Measurements from ENCODE around the gene SNX9. TPM values are rescaled to one million over a fixed set of nuclear protein-coding genes. Genes with fewer than 3 reads are reported as not detected.
"Not testable (repeated sequence)": the region's sequence is repeated elsewhere in the genome, so short reads cannot be mapped to it uniquely, and the experiment has no call there.

The SNX9 gene
- total RNA-seq, 1 experiment from 2014 or later, result 37.8 TPM

DNA sequence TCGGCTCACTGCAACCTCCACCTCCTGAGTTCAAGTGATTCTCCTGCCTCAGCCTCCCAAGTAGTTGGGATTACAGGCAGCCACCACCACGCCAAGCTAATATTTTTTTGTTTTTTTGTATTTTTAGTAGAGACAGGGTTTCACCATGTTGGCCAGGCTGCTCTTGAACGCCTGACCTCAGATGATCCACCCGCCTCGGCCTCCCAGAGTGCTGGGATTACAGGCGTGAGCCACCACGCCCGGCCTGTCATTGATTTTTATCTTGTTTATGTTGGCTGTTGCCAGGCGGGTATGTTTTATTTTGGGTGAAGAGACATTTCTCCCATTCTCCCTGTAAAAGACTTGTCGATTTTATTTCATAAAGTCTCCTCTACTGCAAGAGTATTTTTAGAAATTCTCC, 32.8 kb downstream of the SNX9 start:
- DNase-seq (ENCODE audit: low read depth), result peak; percentile 30

DNA sequence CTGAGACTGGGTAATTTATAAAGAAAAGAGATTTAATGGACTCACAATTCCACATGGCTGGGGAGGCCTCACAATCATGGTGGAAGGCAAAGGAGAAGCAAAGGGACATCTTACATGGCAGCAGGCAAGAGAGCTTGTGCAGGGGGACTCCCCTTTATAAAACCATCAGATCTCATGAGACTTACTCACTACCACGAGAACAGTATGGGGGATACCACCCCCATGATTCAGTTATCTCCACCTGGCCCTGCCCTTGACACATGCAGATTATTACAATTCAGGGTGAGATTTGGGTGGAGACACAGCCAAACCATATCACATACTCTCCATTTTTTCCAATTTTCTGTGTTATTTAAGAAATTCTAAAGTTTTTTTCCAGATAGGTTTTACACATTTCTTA, 35.6 kb downstream of the SNX9 start:
- DNase-seq (ENCODE audit: low read depth), result not testable (repeated sequence)

DNA sequence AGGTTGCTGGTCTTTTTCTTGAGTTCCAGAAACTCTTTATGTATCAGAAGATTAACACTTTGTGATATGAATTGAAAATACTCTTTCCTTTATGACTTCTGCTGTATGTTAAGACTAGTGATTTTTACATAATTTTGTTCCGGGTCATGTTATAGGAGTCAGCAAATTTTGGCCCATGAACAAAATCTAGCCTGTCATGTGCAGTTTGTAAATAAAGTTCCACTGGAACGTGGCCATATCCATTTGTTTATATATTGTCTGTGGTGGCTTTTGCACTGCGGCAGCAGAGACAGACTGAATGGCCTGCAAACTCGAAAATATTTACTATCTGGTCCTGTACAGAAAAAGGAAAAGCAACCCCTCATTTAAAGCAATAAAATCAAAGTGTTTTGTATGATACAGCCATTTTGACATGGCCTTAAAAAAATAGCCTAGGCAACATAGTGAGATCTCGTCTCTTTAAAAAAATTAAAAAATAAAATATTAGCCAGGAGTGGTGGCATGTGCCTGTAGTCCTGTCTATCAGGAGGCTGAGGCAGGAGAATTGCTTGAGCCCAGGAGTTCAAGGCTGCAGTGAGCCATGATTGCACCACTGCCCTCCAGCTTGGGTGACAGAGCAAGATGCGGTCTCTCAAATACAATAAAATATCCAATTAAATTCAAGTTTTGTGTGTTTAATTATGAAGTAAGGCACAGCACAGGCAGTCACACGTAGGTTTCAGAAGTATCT, 36.9 kb downstream of the SNX9 start:
- DNase-seq (ENCODE audit: low read depth), result peak; percentile 55

DNA sequence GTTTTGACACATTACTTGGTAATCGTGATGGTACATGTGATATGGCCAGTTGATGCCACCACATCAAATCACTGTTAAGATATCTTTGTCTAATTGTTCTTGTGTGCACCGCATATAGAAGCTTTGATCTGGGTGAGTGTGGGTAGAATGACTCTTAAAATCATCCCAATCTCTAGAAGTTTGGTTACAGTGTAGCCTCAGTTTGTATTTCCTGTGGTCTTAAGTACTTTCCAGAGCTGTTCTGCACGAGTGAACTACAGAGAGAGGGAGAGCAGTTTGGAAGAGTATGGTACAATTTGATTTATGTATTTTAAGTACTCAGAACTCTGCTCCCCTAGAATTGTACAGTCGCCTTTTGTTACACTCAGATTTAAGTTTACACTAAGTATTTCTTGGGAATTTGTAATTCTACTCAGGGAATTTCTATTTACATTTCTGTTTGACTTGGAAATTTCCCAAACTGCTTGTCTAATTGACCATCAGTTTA, 37.5 kb downstream of the SNX9 start:
- peak; percentile 38 for DNase-seq (ENCODE audit: low read depth)

DNA sequence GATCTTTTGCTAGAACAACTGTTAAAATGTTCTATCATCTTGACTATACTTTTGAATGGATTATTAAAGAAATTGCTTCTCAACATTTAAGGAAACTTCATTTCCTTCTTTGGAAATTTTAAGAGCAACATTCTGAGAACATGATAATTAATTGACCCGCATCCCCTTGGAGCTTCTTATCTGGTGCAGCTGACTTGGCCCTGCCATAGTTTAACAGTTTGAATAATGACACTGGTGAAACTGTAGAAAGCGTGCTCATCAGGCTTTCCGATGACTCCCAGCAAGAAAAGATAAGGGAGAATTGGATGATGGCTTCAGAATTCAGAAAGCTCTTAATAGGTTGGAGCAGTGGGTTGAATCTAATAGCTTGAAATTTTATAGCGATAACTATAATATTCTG, 38.1 kb downstream of the SNX9 start:
- no peak for DNase-seq (ENCODE audit: low read depth)

DNA sequence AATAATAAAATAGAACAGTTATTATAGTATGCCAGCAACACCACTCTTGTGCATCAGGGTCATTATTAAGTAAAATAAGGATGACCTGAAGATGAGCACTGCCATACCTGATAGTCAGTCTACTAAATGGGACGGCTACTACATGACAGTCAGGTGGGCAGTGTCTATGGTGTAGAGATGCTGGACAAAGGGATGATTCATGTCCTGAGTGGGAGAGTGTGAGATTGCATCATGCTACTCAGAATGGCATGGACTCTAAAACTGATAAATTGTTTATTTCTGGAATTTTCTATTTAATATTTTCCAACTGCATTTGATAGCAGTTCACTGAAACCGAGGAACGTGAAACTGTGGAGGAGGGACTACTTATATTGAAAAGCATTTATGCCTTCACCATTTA, 38.8 kb downstream of the SNX9 start:
- DNase-seq (ENCODE audit: low read depth), result peak; percentile 50

DNA sequence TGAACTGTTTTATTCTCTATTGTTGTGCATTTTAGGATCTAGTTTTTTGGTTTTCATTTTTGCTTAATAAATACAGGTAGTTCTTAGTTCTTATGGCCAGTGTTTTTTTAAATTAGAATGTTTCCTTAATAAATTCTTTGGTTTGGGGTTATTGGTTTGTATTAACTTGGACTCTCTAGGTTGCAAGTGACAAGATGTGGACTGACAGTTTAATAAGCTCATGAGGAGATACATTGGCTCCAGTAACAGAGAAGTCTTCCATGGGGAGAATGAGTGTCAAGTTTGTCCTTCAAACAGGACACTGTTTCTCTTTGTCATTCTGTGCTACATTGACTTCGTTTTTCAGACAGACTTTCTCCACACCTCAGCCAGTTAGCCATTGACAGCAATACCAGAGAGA, 39.7 kb downstream of the SNX9 start:
- no peak for DNase-seq (ENCODE audit: low read depth)

DNA sequence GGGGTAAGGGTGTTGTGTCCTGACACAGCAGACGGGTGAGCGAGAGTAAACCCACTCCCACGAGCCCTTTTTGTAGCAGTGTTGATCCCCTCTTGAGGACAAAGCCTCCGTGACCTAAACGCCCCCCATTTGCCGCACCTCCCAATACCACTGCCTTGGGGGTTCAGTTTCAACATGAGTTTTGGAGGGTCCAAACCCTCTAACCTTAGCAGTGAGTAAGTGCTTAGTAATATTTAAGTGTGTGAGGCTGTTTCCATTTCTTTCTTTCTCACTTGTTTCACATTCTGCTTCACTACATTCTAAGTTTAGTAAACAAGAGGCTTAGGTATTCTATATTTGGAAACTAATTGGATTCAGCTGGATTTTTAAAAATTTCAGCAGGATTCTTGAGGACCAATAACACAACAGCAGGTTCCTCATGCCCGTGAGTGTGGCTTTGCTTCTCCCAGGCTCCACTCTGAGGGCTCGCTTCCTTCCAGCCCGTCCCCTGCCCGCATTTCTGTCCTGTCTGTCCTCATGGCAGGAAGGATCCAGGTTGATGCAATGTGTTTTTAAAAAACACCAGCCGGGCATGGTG, 41.2 kb downstream of the SNX9 start:
- no peak for DNase-seq (ENCODE audit: low read depth)

DNA sequence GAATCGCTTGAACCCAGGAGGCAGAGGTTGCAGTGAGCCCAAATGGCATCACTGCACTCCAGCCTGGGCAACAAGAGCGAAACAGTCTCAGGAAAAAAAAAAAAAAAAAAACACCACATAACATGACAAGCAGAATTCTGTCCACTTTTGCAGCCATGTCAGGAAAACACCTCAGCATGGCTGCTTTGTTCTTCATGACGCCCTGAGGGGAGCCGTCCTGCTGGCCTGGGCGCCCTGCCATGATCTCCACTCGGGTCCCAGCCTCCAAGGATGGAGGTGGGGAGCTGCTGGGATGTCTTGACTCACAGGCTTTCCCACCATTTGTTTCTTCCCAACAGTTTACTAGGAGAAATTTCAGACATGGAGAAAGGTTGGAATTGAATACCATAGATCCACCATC, 42.2 kb downstream of the SNX9 start:
- peak; percentile 74 for DNase-seq (ENCODE audit: low read depth)

DNA sequence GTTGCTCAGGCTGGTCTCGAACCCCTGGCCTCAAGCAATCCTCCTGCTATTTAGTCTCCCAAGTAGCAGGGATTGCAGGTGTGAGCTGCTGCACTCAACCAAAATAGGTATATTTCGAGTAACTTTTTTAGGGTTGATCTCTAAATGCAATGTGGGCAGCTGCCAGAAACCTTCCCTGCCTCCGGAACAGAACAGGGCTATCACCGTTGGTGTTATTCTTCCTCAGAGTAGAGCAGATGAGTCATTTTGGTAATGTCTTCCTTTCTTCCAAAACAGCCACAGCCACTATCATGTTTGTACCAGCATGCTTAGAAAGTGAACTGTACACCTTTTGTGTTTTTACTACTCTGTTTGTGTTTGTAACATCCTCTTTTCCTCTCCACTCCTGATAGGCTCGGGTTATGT, 44.1 kb downstream of the SNX9 start:
- peak; percentile 69 for DNase-seq (ENCODE audit: low read depth)

DNA sequence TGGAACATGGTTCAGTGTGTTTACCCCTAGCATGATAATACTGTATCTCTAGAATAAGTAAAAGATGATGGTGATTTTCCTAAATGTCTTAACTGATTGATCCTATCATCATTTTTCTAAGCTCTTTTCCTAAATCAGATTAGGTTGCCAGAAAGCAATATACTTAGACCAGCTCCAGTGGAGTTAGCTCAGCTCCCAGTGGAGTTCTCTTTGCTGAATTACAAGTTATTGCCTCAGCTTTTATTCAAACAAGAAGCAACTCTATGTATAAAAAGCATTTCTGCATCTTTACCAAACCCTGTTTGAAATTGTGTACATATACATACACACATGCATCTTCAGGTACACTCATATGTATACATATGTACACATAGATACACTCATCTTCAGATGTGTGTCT, 44.9 kb downstream of the SNX9 start:
- no peak for DNase-seq (ENCODE audit: low read depth)

DNA sequence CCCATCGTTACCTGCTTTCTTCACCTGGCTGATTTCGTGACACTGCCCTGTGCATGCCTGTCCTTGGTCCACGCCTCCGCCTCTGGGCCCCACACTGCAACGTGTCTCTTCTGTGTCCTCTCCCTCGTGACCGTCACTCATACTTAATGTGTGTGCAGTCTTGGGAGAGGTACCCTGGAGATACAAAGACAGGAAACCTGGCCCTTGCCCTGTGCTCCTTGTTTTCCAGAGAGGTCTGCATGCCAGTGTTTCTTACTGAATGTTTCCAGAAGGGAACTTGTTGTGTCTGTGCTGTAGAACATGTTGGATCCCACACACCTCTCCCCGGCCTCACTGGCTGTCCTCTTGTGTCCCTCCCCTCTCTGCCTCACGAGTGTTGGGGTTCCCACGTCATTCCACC, 45.8 kb downstream of the SNX9 start:
- DNase-seq (ENCODE audit: low read depth), result no peak

DNA sequence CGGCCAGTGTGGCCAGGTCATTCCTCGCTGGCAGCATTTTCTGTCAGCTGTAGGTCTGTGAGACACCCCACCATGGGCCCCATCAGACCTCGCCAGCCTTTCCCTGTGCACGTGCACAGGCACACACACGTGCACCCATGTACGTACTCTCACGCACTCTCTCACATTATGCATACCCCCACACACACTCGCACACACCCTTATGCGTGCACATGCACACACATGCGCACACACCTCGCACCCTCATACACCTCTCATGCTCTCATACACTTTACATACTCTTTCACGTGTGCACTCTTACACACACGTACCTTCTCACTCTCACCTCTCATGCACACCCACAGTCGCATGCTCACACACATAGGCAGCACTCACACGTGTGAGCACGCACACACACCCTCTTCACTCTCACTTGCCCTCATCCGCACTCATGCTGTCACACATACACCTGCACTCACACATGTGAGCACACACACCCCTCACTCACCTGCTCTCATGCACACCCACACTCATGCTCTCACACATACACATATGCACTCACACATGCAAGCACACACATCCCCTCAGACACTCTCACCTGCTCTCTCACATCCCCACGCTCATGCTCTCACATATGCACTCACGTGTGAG, 46.7 kb downstream of the SNX9 start:
- no peak for DNase-seq (ENCODE audit: low read depth)

DNA sequence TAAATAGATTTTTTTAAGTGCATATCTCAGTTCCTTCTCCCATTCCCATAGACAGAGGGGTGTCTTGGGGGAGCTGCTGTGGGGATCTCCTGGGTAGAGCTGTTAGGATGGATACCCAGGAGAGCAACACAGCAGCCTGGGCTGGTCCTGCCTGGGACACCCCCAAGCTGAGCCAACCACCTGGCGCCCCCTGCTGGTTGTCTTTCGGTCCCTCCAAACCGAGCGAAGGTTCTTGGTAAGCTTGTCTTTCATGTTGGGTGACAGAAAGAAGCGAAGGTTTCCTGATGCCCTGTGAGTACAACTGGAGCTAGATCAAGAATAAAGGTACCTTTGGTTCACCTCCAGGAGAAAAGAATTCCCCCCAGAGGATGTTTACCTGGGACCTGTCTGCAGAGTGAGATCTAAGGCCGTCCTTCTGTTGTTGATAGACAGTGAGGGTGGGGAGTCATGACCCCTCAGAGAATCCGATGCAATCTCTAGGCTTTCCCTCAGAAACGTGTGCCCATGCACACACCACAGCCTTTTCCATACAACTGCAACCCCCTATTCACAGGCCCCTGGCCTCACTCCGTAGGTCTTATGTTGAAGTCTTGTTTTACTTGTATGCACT, 50.8 kb downstream of the SNX9 start:
- peak; percentile 73 for DNase-seq (ENCODE audit: low read depth)

DNA sequence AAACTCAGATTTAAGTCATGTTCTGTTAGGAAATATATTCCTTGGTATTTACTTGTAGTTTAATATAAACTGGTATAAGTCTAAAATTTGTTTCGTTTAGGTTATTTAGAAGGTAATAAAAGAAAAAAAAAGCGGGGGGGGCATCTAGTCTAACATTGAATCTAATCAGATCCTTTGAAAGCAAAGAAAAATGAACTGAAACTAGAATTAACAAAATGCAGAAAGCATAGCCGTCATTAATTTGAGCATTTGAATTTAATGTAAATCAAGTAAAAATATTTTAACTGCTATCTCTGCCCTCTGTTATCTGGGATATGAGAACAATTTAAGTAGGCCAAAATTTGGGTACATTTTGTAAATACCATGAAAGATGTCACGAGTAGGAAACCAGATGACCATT, 54.1 kb downstream of the SNX9 start:
- DNase-seq (ENCODE audit: low read depth), result no peak

DNA sequence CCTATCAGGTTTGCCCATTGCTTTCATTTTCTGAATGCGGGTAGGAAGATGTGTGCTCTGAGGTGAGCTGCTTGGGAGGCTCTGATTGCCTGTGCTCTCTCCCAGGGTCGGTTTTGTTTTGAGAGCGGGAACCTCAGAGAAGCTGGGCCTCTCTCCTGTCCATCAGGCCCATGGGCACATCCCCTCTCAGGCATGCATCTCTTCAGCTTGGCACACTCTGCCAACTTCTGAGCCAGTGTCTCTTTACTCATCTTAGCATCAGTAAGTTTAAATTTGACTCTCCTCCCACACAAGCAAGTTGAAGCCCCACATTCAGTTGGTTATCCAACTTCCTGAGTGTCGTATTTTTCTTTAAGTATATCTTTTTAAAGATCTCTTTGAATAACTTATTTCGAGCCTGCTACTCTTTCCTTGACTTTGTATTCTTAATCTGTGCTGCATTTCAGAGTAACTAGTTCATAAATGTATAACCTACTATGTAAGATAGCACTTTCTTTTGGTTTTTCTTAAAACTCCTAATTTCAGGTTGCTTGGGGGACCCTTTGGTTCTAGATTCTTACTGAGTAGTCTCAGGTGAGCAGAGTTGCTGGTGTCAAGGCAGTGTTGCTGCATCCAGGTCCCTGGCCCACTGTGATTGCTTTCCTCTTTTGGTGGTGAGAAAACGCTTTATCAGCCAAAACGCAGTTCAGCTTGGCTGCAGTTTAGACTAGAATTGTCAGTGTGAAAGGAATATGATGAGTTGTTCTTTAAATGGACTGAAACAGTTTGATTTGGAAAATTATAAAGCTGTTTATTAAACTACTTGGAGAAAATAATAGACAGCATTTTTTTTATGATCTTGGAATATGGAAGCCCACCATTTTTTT, 54.8 kb downstream of the SNX9 start:
- DNase-seq (ENCODE audit: low read depth), result no peak

DNA sequence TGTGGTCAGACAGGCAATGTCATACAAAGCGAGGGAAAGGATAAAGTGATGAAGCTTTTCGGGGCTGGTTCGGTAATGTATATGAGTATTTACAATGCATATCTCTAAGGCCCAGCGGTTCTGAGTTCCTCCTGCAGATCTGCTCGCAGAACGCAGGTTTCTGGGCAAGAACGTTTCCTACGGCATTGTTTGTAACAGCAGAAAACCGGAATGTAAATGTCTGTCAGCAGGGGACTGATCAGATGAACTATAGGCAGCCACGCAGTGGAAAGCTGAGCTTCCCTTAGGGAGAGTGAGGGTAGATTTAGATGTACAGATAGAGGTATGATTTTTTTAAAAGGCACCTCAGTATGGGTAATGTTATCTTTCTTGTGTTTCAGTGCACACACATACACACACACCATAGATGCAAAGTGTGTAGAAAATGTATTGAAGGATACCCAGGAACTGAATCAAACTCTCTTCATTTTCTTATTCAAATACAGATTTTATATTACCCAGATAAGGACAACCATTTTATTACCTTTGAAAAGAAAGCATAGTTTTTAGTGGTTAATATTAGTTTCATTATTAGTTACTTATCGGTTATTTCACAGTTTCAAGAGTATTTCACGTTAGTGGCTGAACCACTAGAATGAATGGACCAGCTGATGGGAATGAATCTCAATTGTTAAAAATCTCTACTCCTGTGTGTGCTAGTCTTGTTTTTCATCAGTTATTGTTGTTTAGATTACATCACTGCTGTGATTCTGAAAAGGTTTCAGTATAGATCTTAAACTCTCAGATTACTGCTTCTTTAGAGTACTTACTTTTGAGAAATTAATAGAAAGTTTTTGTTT, 56.2 kb downstream of the SNX9 start:
- no peak for DNase-seq (ENCODE audit: low read depth)

DNA sequence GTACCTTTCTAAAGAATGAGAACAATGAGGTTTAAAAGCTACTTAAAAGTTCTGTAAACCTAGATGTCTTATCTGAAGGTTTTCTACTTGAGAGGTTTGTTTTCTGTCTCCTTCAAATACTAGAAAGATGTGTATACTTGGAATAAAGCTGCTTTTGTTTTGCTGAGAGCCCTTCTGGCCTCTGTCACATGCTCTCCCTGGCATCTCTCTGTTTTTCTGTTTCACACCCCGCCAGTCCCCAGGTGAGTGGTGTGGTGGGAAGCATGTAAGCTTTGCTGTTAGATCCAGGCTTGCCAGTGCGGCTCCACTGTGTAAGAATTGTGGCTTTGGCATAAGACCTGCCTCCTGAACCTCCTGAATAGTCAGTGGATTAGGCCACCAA, 56.8 kb downstream of the SNX9 start:
- DNase-seq (ENCODE audit: low read depth), result no peak

DNA sequence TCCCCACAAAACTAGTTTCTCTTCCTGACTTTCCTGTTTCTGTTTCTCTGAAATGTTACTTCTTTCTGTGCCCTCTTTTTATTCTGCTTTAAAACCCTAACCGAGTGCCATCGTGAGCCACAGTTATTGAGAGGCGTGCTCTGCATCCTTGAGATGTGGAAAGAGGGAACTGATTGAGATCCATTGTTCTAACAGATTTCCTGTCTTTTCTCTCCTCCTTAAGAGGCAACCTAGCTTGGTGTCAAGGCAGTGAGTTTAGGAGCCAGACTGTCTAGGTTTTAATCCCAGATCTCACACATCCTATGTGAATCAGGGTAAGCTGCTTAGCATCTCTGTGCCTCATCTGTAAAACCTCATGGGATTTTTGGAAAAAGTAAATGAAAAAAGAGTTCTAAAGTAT, 57.5 kb downstream of the SNX9 start:
- DNase-seq (ENCODE audit: low read depth), result no peak

DNA sequence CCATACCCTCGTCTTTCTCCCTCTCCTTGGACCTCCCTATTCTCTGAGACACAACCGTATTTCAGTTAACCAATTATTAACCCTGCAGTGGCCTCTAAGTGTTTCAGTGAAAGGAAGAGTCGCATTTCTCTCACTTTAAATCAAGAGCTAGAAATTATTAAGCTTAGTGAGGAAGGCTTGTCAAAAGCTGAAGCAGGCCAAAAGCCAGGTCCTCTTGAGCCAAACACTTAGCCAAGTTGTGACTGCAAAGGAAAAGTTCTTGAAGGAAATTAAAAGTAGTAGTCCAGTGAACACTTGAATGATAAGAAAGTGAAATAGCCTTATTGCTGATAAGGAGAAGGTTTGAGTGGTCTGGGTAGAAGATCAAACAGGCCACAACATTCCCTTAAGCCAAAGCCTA, 58.3 kb downstream of the SNX9 start:
- DNase-seq (ENCODE audit: low read depth), result no peak

DNA sequence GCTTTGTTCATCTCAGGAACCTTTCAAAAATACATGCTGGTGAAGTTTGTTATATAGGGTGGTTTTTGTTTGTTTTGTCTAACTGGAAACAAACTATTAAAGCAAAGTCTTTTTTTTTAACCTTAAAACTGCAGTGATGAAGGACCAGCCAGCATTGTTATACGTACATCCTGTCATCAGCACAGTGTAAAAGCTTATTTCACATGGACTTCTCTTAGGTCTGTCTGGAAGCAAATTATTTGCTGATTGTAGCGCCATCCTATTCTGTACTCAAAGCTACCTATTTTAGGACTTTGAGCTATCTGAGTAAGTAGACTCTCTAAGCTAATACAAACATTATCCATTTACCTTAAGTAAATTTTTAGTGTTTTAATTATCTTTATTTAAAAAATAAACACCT, 61.7 kb downstream of the SNX9 start:
- no peak for DNase-seq (ENCODE audit: low read depth)
